Skeletal muscle satellite cell (primary cell): ENCODE measurements around the gene ADGRG2.

Source experiments
- H3K27me3 ChIP-seq: 2 replicates; pipeline ENCODE4 v1.7.0; 2013; ENCODE audit warnings: low read length; ENCODE audit not compliant: control insufficient read depth, insufficient read depth
- H3K36me3 ChIP-seq: 2 replicates; pipeline ENCODE4 v1.7.0; 2013; ENCODE audit warnings: mild to moderate bottlenecking, control low read depth, low read length; ENCODE audit not compliant: insufficient read depth
- H3K4me1 ChIP-seq: 2 replicates; pipeline ENCODE4 v1.7.0; 2013; ENCODE audit warnings: low read length; ENCODE audit not compliant: control insufficient read depth, insufficient read depth
- H3K4me2 ChIP-seq: 2 replicates; pipeline ENCODE4 v1.7.0; 2013; ENCODE audit warnings: mild to moderate bottlenecking, low read length
- H3K4me3 ChIP-seq: 2 replicates; pipeline ENCODE4 v1.7.0; 2013; ENCODE audit warnings: low read length
- H3K9ac ChIP-seq: 2 replicates; pipeline ENCODE4 v1.7.0; 2013; ENCODE audit warnings: mild to moderate bottlenecking, low read depth, low read length, moderate library complexity
- H3K9me3 ChIP-seq: replicated peaks from 2 replicates; pipeline ENCODE4 v1.7.0; 2013; ENCODE audit warnings: mild to moderate bottlenecking, control low read depth, low read length

ADGRG2 gene

DNA sequence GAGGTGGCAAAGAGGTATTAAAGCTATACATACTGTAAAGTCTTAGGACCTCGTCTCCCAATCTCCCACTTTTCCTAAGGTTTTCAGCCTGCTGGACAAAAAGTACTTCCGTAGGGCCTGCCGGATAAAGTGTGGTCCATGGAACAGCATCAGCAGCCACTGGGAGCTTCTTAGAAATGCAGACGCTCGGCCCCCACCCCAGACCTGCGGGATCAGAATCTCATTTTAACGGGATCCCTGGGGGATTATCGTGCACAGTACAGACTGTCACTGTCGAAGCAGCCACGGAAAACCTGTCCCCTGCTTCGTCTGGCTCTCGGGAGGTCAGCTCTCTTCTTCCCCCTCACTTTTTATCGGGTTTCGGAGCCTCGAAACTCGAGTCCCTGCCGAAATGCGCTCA, 802 bp downstream of the ADGRG2 start:
- Histone ChIP-seq H3K9me3 (no peaks in the 10 kb centered on the region), H3K9ac (no peak overlapping the region), H3K27me3 (peaks cover 3% of the 10 kb centered on the region), H3K36me3 (no peaks in the 10 kb centered on the region), H3K4me2 (peak overlapping the region; percentile 79), H3K4me3 (peak overlapping the region; percentile 68), H3K4me1 (no peaks in the 10 kb centered on the region)

DNA sequence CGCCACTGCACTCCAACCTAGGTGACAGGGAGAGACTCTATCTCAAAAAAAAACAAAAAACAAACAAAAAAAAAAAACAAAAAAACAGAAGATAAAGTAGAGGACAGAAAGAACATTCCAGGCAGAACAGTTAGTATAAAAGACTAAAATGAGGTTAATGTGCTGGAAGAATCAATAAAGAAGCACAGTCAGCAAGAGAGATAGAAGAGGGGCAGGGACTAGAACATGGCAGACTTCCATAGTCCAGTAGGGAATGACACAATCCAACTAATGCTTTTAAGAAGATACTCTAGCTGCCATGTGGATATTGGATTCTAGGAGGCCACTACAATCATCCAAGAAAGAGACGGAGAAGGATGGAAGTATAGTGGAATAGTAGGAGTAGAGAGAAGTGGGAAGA, 11.6 kb downstream of the ADGRG2 start:
- no peak overlapping the region for H3K9ac ChIP-seq
- H3K36me3 ChIP-seq = no peaks in the 10 kb centered on the region
- H3K4me2 ChIP-seq = no peak overlapping the region
- no peaks in the 10 kb centered on the region for H3K4me1 ChIP-seq
- no peaks in the 10 kb centered on the region for H3K9me3 ChIP-seq
- H3K4me3 ChIP-seq = no peak overlapping the region
- no peaks in the 10 kb centered on the region for H3K27me3 ChIP-seq

DNA sequence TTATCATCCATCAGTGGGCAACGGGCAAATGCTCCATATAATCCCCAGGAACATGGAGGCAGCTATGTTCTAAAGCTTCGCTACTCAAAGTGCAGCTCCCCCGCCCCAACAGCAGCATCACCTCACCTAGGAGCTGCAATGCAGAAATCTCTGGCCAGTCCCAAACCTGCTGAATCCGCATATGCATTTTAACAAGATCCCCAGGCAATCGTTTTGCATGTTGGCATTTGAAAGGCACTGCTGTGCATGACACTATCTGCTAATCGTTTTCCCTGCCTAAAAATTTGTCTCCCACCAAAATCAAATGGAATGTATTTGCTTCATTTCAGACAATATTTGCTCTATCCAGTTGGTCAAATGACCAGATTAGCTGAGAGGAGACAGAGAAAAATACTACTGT, 15.2 kb downstream of the ADGRG2 start:
- H3K9me3 ChIP-seq = no peaks in the 10 kb centered on the region

DNA sequence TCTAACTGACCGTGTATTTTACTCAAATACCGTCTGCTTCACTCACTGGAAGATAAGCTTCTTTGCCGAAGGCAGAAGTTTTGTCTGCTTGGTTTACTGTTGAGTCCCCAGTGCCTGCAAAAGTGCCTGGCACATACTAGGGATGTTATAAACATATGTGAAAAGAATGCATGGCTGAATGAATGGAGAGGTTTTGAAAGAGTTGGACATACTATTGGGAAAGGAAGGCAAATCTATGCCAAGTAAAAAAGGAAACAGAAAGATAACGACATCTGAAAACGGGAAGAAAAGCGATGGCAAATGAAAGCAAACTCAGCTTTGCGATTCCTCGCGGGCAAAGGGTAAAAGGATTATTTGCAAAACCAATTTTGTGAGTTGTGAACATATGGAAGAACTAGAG, 21.7 kb downstream of the ADGRG2 start:
- Histone ChIP-seq H3K4me3 (no peak overlapping the region), H3K9ac (no peak overlapping the region), H3K9me3 (no peaks in the 10 kb centered on the region), H3K4me1 (no peaks in the 10 kb centered on the region), H3K27me3 (no peaks in the 10 kb centered on the region), H3K36me3 (no peaks in the 10 kb centered on the region), H3K4me2 (no peak overlapping the region)

More for the DNA sequence above, 15.2 kb downstream of the ADGRG2 start:
- H3K9ac ChIP-seq = no peak overlapping the region
- H3K27me3 ChIP-seq = no peaks in the 10 kb centered on the region
- H3K4me3 ChIP-seq = no peak overlapping the region
- no peaks in the 10 kb centered on the region for H3K4me1 ChIP-seq
- H3K4me2 ChIP-seq = no peak overlapping the region
- no peaks in the 10 kb centered on the region for H3K36me3 ChIP-seq

DNA sequence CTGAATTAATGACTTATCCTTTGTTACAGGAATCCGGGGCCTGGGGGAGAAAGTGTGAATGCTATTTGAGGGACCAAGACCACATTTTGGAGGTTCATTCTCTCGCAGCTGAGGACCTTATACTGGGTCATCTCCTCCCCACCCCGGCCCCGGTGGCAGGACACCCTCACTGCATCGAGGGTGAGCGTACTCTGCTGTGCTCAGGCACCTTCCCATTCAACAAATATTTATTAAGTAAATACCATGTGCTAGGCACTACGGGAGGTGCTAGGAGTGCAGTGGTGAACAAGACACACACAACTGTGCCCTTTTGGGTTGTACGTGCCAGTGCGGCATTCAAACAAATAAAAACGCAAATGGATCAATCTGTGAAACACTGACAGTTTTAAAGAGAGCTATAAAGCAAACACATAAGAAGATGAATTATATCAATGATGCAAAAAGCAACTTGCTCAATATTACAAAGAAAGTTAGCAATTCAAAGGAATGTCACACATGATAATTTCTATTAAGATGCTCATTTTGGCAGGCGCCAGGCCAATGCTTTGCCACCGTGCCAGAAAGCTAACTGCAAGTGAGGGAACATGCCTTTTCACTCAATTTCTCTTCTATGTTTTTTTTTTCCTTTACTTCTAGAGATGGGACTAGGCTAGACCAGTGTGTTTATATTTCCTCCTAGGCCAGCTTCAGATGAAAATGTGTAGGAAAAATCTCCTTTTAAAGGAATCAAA, 24.6 kb downstream of the ADGRG2 start:
- no peaks in the 10 kb centered on the region for H3K27me3 ChIP-seq
- no peaks in the 10 kb centered on the region for H3K4me1 ChIP-seq

DNA sequence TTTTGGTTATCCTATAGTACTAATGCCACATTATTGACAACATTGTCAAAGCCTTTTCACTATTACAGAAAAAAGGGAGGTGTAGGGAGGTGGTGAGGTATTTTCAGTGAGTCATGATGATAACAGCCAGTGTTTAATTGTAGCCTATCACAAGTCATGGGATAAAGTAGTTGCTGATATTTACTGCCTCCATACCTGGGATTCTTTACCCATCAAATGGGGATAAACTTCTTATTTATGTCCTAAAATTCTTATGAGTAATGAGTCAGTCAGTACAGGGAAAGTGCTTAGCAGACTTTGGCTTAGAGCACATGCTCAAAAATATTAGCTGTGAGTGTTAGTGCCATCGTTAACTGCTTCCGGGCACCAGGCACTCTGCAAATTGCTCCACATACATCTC, 25.7 kb downstream of the ADGRG2 start:
- Histone ChIP-seq H3K4me1 (no peaks in the 10 kb centered on the region), H3K4me2 (no peak overlapping the region), H3K4me3 (no peak overlapping the region)

More for the DNA sequence above, 24.6 kb downstream of the ADGRG2 start:
- Histone ChIP-seq H3K4me2 (no peak overlapping the region), H3K9me3 (no peaks in the 10 kb centered on the region), H3K36me3 (no peaks in the 10 kb centered on the region), H3K4me3 (no peak overlapping the region), H3K9ac (no peak overlapping the region)

DNA sequence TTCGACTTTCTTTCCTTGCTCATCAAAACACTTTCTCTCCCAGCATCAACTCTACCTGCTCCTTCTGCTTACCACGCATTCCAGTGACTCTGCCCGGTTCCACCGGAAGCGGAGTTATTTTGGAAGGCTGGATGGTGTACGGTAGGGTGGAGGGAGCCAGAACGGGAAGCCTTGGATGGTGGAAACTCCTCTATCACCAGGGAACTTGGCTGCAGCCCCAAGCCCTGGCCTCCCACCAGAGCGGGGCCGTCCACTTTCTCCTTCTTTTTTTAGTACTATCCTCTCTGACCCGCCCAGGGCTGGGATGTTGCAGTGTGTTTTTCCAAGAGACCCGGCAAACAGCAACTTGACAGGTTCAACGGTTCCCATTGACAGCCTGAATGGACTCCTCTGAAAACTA, 27.6 kb downstream of the ADGRG2 start:
- H3K9ac ChIP-seq = no peak overlapping the region
- H3K4me2 ChIP-seq = no peak overlapping the region
- no peaks in the 10 kb centered on the region for H3K36me3 ChIP-seq
- H3K4me3 ChIP-seq = no peak overlapping the region
- no peaks in the 10 kb centered on the region for H3K27me3 ChIP-seq
- no peaks in the 10 kb centered on the region for H3K4me1 ChIP-seq
- no peaks in the 10 kb centered on the region for H3K9me3 ChIP-seq

More for the DNA sequence above, 25.7 kb downstream of the ADGRG2 start:
- H3K9me3 ChIP-seq = no peaks in the 10 kb centered on the region
- H3K27me3 ChIP-seq = no peaks in the 10 kb centered on the region
- H3K9ac ChIP-seq = no peak overlapping the region
- H3K36me3 ChIP-seq = no peaks in the 10 kb centered on the region

DNA sequence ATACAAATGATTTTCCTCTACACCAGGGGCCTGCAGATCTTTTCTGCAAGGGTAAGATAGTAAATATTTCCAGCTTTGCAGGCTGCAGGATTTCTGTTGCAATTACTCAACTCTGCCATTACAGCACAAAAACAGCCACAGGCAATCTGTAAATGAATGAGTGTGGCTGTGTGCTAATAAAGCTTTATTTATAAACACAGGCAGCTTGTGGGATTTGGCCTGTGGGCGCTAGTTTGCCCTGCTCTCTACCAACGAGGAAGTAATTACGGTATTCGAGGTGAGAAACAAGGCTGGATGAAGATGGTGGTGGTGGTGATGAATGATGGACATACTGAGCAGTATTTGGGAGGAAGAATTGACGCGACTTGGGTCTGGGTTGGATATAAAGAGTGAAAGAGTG, 30.7 kb downstream of the ADGRG2 start:
- Histone ChIP-seq H3K4me3 (no peak overlapping the region), H3K27me3 (no peaks in the 10 kb centered on the region), H3K9me3 (peaks cover 3% of the 10 kb centered on the region), H3K36me3 (no peaks in the 10 kb centered on the region), H3K4me2 (no peak overlapping the region), H3K4me1 (no peaks in the 10 kb centered on the region), H3K9ac (no peak overlapping the region)

DNA sequence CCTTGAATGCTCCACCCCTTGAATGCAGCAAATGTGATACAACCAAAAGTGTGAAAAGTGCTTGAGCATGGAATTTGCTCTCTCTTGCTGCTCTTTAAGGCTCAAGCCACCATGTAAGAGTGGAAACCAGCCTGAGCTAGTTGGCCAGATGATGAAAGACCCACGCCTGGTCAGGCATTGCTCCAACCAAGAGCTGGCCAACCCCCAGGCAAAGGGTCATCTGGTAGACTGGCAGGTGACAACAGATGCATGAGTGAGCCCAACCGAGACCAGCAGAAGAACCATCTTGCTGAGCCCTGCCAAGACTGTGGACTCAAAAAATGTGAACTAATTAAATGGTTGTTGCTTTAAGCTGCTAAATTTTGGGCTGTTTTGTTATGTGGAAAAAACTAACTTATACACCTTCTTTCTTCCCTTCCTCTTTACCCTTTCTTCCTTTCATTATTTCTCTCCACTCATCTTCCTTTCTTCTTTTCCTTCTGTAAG, 32.7 kb downstream of the ADGRG2 start:
- no peaks in the 10 kb centered on the region for H3K4me1 ChIP-seq
- no peak overlapping the region for H3K9ac ChIP-seq
- H3K9me3 ChIP-seq = peaks cover 3% of the 10 kb centered on the region
- no peaks in the 10 kb centered on the region for H3K27me3 ChIP-seq
- H3K4me3 ChIP-seq = no peak overlapping the region
- H3K36me3 ChIP-seq = no peaks in the 10 kb centered on the region
- H3K4me2 ChIP-seq = no peak overlapping the region

DNA sequence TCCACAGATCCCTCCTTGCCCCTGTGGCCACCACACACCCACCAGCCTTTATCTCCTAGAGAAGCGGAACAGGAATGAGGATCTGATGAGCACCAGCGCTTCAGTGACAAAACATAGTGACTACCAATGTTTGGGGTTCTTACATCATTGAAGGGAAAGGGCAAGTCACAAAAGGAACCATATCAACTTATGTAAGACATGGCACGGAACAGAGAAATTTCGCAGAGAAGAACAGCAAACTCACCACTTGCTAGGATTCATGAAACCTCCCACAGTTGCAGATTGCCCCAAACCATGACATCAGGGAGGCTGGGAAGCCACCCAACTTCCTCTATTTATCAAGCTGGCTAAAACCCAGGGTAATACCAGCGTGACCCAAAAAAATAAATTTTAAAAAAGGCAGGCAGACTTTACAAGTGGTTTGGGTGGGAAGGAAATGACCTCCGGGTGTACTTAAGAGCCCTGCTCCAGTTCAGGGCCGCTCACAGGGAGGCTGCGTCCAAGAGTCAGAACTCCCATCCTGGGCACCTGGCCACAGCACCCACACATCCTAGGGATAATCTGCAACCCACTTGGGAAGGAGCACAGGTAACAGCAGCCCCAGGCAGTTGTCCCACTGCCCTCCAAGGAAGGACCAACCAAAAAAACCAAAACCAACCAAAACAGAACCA, 36.0 kb downstream of the ADGRG2 start:
- H3K27me3 ChIP-seq = no peaks in the 10 kb centered on the region

DNA sequence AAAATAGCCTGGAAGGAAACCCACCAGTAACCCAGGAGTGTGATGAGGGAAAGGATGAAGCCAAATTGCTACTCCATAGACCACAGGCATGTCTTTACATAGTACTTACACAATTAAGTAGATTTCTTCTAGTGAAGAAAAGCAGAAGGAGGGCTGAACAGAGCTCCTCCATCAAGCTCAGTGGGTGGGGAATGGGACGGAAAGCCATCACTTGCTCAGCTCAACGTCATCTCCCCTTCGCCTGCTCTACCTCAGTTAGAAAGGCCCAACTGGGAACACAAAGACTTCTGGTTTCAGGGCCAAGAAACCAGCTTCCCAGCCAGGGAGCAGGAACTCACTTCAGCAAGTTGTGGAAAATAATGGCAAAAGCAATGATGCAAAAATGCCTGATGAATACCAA, 36.6 kb downstream of the ADGRG2 start:
- no peaks in the 10 kb centered on the region for H3K36me3 ChIP-seq
- no peak overlapping the region for H3K9ac ChIP-seq
- no peaks in the 10 kb centered on the region for H3K27me3 ChIP-seq
- H3K9me3 ChIP-seq = peaks cover 3% of the 10 kb centered on the region
- H3K4me3 ChIP-seq = no peak overlapping the region
- H3K4me2 ChIP-seq = no peak overlapping the region
- no peaks in the 10 kb centered on the region for H3K4me1 ChIP-seq

More for the DNA sequence above, 36.0 kb downstream of the ADGRG2 start:
- no peaks in the 10 kb centered on the region for H3K36me3 ChIP-seq
- H3K9ac ChIP-seq = no peak overlapping the region
- H3K4me1 ChIP-seq = no peaks in the 10 kb centered on the region
- no peak overlapping the region for H3K4me2 ChIP-seq
- peaks cover 3% of the 10 kb centered on the region for H3K9me3 ChIP-seq
- no peak overlapping the region for H3K4me3 ChIP-seq

DNA sequence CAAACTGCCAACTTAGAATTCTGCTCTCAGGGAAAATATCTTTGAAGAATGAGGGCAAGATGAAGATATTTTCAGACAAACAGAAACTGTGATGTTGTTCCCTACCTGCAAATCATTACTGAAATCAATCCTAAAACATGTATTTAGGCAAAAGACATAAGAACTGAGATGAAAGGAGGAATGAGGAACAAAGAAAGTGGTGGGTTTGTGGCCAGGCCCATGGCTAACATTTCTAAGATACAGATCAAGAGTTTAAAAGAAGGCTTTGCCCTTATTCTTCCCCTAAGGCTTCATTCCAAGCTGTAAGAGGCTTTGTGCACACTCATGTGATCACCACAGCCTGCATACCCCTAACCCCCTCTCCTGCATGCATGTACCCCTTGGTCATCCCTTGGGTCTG, 46.5 kb downstream of the ADGRG2 start:
- Histone ChIP-seq H3K27me3 (no peaks in the 10 kb centered on the region), H3K36me3 (no peaks in the 10 kb centered on the region), H3K4me3 (no peak overlapping the region), H3K4me1 (no peaks in the 10 kb centered on the region), H3K4me2 (no peak overlapping the region), H3K9ac (no peak overlapping the region), H3K9me3 (no peaks in the 10 kb centered on the region)
